Ishikawa (cell line): ENCODE data around the gene ZNF74.

Experiments
- CEBPB ChIP-seq: IDR thresholded peaks from 2 replicates; pipeline ENCODE4 v1.6.1; 2012
- EGR1 ChIP-seq: IDR thresholded peaks from 2 replicates; pipeline ENCODE4 v1.6.1; 2012
- EP300 ChIP-seq: IDR thresholded peaks from 2 replicates; pipeline ENCODE4 v1.6.1; 2012; ENCODE audit warnings: borderline replicate concordance
- FOXM1 ChIP-seq: IDR thresholded peaks from 2 replicates; pipeline ENCODE4 v1.6.1; 2012; ENCODE audit warnings: low read depth, borderline replicate concordance
- NFIC ChIP-seq: IDR thresholded peaks from 2 replicates; pipeline ENCODE4 v1.6.1; 2012
- RAD21 ChIP-seq: IDR thresholded peaks from 2 replicates; pipeline ENCODE4 v1.6.1; 2012; ENCODE audit warnings: low read depth
- REST ChIP-seq: IDR thresholded peaks from 2 replicates; pipeline ENCODE4 v1.6.1; 2012; ENCODE audit warnings: low read depth, mild to moderate bottlenecking
- TAF1 ChIP-seq: IDR thresholded peaks from 2 replicates; pipeline ENCODE4 v1.6.1; 2012; ENCODE audit warnings: low read depth, mild to moderate bottlenecking
- TEAD4 ChIP-seq: IDR thresholded peaks from 2 replicates; pipeline ENCODE4 v1.6.1; 2012
- YY1 ChIP-seq: IDR thresholded peaks from 2 replicates; pipeline ENCODE4 v1.6.1; 2012; ENCODE audit warnings: low read depth
- ZBTB7A ChIP-seq: IDR thresholded peaks from 2 replicates; pipeline ENCODE4 v1.6.1; 2012; ENCODE audit warnings: low read depth
- TF ChIP-seq, protein P1 (sequence below): IDR thresholded peaks from 2 replicates; pipeline ENCODE4 v1.6.1; 2012

- TF ChIP-seq CEBPB: no peak
- no peak for TF ChIP-seq FOXM1
- TF ChIP-seq ZBTB7A: no peak
- TF ChIP-seq EGR1: no peak
- TF ChIP-seq, protein P1, sequence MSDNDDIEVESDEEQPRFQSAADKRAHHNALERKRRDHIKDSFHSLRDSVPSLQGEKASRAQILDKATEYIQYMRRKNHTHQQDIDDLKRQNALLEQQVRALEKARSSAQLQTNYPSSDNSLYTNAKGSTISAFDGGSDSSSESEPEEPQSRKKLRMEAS: no peak
- no peak for TF ChIP-seq YY1
- no peak for TF ChIP-seq EP300
- TF ChIP-seq NFIC: no peak
- TF ChIP-seq REST: no peak
- TF ChIP-seq TEAD4: no peak
- TF ChIP-seq RAD21: no peak
- no peak for TF ChIP-seq TAF1
These were observed 20.1 kb downstream of the ZNF74 start for GRCh38 chr22:20414059-20414440.
